NCI-H82 treated with DMSO at 0.1 percent for 48 hours (cell line): ENCODE data around the gene AGT.
"Not testable (repeated sequence)": the region's sequence is repeated elsewhere in the genome, so short reads cannot be mapped to it uniquely, and the experiment has no call there.

Experiments
- DNase-seq: peaks from one replicate; lab custom pipeline; 2025; ENCODE audit not compliant: unreplicated experiment; lab: John Stamatoyannopoulos, UW

Gene AGT

GRCh38 chr1:230745071-230745470 is 31.1 kb upstream of the AGT start:
- DNase-seq = no peak

GRCh38 chr1:230744382-230744781 is 30.5 kb upstream of the AGT start:
- DNase-seq = no peak

DNA sequence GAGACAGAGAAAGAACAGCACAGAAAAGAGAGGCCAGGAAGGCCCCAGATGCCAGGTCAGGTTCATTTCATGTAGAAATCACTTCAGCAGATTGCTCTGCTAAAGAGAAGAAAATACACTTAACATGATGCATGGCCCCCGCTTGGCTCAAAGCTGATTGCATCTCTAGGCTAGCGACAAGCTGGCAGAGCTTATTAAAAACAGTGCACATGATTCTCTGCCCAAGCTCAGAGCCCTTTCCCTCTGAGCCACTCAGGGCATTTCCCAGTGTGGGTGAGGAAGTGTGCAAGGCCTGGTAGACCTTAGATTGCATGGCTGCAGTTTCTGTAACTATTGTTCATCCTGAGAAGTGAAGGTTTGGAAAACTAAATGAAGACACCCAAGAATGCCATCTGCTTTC is 30.0 kb upstream of the AGT start:
- no peak for DNase-seq

DNA sequence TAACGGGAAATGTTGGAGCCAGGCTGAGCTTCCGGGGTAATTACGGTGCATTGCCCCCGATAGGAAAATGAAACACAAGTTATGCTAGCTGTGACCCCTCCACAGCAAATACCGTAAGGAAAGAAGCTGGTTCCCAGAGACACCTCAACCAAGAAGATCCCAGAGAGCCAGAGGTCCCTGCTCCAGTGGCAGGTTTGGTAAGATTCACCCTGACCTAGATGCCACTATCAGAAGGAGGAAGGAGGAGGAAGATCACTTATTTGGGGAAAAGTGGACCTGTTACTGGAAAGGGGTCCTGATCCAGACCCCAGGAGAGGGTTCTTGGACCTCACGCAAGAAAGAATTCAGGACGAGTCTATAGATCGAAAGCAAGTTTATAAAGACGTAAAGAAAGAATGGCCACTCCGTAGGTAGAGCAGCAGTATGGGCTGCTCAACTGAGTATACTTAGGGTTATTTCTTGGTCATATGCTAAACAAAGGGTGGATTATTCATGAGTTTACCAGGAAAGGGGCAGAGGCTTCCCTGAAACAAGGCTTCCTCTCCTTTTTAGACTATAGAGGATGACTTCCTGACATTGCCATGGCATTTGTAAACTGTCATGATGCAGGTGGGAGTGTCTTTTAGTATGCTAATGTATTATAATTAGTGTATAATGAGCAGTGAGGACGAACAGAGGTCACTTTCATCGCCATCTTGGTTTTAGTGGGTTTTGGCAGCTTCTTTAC is 25.8 kb upstream of the AGT start:
- DNase-seq = no peak

- no peak for DNase-seq
Measured at GRCh38 chr1:230737622-230738262, 23.8 kb upstream of the AGT start.

GRCh38 chr1:230735447-230735846 is 21.5 kb upstream of the AGT start:
- DNase-seq = no peak

DNA sequence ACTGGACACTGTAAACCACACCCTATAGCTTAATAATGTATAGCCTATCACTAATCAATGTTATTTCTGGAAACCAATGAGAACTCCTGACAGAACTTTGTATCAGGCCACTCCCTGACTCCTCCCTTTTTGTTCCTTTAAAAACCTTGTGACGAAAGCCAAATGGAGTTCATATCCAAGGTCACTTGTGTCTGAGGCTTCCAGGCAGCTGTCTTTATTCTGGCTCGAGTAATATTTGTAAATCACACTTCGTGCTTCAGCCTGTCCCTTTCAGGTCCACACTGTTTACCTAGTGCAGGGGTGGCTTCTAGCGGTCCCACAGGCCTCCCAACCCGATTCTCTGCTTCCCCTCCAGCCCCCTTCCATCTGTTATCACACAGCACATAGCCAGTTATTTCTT is 17.1 kb upstream of the AGT start:
- no peak for DNase-seq

GRCh38 chr1:230728710-230729392 is 14.9 kb upstream of the AGT start:
- DNase-seq = no peak

GRCh38 chr1:230725256-230726012 is 11.5 kb upstream of the AGT start:
- no peak for DNase-seq

DNA sequence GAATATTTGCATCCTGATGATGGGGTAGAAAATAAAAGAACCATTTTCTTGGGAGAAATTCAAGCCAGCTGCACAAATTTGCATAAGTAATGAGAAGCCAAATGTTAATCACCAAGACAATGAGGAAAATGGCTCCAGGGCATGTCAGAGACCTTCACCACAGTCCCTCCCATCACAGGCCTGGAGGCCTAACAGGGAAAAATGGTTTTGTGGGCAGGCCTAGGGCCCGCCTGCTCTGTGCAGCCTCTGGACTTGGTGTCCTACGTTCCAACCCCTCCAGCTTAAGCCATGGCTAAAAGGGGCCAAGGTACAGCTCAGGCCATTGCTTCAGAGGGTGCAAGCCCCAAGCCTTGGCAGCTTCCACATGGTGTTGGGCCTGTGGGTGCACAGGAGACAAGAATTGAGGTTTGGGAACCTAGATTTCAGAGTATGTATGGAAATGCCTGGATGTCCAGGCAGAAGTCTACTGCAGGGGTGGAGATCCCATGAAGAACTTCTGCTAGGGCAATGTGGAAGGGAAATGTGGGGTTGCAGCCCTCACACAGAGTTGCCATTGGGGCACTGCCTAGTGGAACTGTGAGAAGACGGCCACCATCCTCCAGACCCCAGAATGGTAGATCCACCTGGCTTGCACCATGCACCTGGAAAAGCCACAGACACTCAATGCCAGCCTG is 8.1 kb upstream of the AGT start:
- not testable (repeated sequence) for DNase-seq

DNA sequence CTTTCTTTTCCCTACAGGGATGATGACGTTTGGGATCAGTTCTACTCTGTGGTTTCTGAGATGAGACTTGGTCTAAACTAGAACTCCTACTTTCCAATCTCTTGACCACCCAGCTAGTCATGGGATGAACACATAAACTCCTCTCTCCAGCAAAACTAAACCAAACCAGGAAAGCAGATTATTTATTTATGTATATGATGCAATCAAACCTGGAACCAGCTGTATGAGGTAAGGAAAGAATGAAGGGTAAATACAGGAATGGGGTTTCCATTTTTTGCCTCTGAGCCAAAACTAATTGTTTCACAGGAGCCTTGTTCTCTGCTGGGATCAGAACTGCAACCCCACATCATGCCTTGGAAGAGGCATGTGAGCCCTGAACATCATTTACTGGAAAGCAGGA is 3.3 kb upstream of the AGT start:
- DNase-seq = no peak

GRCh38 chr1:230716453-230716852 is 2.5 kb upstream of the AGT start:
- DNase-seq = not testable (repeated sequence)

GRCh38 chr1:230715510-230715909 is 1.6 kb upstream of the AGT start:
- no peak for DNase-seq

DNA sequence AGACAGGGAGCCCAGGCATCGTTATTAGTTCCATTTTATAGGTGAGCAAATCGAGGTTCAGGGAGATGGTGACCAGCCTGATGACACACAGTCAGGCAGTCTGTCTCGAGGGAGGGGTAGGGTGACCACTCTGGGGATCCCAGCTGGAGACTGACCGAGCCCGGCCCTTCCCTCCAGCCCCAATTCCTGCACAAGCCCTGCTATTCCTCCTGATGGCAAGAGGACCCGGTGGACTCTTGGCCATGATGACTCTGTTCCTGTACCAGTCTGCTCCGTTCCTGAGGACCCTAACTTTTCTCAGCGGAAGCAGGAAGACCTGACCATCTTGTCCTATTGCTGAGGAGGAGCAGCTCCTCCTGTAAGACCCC is 391 bp downstream of the AGT start:
- DNase-seq = no peak

GRCh38 chr1:230713138-230713537 is 784 bp downstream of the AGT start:
- DNase-seq = no peak

- DNase-seq = no peak
Measured at GRCh38 chr1:230712470-230712942, 1.4 kb downstream of the AGT start.

- DNase-seq = no peak
Measured at GRCh38 chr1:230711245-230711644, 2.7 kb downstream of the AGT start.

DNA sequence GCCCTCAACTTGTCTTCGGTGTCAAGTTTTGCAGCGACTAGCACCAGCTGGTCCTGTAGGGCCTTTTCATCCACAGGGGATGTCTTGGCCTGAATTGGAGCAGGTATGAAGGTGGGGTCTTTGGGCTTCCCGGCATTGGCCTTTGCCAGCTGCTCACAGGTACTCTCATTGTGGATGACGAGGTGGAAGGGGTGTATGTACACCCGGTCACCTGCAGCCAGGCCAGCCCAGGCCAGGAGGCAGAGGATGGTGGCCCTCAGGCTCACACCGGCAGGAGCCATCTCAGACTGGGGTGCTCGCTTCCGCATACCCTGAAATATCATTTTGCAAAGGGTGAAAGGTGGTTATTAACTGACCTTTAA is 3.4 kb downstream of the AGT start:
- DNase-seq = no peak

DNA sequence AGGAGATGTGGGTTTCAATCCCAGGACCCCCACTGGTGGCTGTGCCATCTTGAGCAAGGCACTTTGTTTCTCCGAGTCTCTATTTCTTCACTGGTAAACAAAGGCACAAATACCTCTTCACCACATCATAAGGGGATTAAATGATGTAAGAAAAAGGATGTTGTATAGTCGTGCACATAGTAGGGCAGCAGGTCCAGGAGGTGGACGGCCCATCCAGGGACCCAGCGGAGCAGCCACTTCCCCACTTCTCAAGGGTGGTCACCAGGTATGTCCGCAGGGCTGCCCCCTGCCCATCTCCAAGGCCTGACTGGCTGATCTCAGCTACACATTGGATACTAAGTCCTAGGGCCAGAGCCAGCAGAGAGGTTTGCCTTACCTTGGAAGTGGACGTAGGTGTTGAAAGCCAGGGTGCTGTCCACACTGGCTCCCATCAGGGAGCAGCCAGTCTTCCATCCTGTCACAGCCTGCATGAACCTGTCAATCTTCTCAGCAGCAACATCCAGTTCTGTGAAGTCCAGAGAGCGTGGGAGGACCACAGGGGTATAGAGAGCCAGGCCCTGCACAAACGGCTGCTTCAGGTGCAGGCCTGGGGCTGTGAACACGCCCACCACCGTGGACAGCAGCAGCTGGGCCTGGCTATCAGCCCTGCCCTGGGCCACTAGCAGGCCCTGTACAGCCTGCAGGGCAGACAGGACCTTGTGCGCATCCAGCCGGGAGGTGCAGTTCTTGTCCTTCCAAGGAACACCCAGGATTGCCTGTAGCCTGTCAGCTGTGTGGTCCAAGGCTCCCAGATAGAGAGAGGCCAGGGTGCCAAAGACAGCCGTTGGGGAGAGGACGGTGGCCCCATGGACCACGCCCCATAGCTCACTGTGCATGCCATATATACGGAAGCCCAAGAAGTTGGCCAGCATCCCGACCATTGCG is 4.0 kb downstream of the AGT start:
- no peak for DNase-seq
